GM12801 (cell line): ENCODE measurements around the gene LSM3.

ENCODE experiments used
- TF ChIP-seq, protein P1 (sequence below): IDR thresholded peaks from one replicate; pipeline ENCODE4 v1.5.1; 2011; ENCODE audit warnings: control low read depth; ENCODE audit not compliant: insufficient read length; ENCODE audit errors: extremely low read depth

The LSM3 gene

DNA sequence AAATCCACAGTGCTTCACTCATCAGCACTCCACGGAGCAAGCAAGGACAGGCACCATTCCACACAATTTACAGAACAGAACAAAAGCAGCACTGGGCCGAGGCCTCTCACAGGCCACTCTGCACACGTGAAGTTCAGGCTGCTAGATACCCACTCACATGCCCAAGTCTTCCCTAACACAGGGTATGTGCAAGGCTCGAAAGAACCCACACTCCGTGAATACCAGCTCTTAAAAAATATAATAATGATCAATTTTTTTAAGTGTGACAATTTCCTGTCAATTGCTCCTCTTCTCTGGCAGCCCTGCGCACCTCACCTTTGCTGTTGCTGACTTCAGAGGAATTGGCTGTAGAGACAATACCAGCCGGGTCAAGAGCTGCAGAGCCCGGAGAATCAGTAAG, 19.2 kb upstream of the LSM3 start:
- TF ChIP-seq, protein P1, sequence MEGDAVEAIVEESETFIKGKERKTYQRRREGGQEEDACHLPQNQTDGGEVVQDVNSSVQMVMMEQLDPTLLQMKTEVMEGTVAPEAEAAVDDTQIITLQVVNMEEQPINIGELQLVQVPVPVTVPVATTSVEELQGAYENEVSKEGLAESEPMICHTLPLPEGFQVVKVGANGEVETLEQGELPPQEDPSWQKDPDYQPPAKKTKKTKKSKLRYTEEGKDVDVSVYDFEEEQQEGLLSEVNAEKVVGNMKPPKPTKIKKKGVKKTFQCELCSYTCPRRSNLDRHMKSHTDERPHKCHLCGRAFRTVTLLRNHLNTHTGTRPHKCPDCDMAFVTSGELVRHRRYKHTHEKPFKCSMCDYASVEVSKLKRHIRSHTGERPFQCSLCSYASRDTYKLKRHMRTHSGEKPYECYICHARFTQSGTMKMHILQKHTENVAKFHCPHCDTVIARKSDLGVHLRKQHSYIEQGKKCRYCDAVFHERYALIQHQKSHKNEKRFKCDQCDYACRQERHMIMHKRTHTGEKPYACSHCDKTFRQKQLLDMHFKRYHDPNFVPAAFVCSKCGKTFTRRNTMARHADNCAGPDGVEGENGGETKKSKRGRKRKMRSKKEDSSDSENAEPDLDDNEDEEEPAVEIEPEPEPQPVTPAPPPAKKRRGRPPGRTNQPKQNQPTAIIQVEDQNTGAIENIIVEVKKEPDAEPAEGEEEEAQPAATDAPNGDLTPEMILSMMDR: no peak

DNA sequence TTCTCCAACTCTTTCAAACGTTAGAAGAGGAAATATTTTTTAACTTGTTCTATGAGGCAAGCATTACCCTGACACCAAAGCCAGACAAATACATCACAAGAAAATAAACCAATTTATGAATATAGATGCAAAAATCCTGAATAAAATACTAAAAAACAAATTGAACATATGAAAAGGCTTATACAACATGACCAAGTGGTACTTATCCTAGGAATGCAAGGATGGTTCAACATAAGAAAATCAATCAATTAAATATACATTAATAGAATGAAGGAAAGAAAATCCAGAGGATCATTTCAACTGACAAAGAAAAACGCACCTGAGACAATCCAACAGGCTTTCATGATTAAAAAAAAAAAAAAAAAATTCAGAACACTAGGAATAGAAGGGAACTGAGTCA, 17.3 kb upstream of the LSM3 start:
- TF ChIP-seq, protein P1: no peak

DNA sequence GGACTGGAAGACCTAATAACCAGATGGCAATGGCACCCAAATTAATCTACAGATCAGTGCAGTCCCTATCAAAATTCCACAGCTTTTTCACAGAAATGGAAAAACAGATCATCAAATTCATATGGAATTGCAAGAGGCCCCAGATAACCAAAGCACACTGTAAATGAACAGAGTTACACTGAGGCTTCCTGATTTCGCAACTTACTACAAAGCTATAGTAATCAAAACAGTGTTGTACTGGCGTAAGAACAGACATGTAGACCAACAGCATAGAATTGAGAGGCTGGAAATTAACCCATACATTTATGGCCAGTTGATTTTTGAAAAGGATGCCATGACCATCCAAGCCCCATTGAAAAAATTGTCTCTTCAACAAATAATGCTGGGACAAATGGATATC, 16.4 kb upstream of the LSM3 start:
- TF ChIP-seq, protein P1: no peak

DNA sequence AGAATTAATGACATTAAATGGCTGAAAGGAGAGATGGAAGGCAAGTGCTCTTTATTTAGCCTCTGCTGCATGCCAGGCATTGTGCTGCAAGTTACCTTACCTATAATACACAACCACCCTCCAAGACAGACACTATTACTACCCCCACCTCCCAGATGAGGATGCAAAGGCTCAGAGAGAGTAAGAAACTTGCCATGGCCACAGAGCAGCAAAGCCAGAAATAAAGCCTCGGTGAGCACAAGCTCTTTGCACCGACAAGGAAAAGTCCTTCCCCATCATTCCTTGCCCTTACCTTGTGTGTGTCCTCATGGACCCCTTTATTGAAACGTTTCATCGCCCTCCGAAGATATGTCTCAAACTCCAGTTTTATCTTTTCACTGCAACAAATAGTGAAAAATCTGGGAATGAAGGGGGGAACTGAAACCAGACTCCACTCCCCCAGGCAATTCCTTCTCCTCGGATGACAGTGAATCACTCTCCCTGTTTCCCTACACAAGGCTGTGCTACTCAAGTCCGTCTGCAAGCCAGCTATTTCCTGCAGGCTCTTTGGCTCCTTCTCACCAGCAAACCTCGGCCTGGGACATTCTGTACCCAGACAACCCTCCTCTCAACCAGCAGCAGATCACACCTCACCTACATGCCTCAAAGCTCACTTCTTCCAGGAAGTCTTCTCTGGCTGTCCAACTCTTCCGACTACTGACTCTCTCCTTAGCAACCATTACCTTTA, 11.6 kb upstream of the LSM3 start:
- TF ChIP-seq, protein P1: no peak

DNA sequence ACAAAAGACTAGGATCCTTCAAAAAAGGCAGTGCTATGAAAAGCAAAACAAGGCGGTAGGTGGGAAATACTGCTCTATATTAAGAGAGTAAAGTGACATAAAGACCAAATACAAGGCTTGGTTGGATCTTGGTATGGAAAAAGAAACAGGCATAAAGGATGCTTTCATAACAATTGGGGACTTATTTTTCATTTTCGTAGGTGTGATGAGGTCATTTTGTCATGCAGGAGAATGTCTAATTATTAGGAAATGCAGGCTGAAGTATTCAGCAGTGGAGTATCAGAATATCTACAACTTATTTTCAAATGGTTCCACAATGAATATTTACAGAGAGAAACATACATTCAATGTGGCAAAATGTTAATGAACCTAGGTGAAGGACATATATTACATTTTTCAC, 9.2 kb upstream of the LSM3 start:
- TF ChIP-seq, protein P1: no peak

DNA sequence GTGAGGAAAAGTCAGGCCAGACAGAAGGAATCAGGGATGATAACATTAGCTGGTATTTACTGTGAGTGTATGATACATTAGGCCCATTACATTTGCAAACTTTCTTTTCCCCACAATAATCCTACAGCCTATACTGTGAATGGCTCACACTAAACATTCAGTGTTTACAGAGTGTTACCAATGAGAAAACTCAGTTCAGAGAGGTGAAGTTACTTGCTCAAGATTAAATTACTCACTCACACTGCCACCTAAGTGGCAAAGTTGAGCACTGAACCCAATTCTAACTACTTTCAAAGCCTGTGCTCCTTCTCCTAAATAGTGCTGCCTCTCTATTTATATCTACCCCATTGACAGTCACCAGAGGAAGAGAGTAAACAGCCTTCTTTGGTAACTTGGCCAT, 8.7 kb upstream of the LSM3 start:
- TF ChIP-seq, protein P1: no peak

DNA sequence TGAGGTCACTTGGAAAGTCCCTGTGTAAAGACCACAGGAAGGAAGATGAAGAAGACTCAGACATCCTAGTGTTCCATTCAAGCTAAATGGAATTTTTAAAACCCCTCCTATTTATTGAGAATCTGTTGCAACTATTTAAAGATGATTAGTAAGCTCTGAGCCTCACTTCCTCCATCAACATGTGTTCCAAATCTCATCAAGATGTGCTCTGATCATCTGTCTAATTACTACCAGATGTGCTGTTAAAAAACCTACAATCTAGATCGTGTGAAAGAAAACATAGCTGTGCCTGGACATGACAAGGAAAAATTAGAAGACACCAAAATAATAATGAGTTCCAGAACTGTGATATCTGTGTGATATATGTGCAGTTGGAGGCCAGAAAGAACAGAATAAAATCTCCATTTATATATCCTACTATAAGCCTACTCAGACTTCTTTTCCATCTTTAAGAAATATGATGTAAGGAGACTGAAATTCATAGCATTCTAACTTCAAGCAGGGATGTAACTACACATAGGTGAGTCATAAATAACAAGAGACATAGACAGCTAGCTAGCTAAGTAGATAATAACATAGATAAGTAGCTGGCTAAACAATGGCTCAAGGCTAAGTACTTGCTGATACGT, 8.0 kb upstream of the LSM3 start:
- TF ChIP-seq, protein P1: no peak
